ENCODE results near the gene SVIL. TPM values are rescaled to one million over a fixed set of nuclear protein-coding genes. Genes with fewer than 3 reads are reported as not detected.
"Not testable (repeated sequence)": the region's sequence is repeated elsewhere in the genome, so short reads cannot be mapped to it uniquely, and the experiment has no call there.

SVIL gene
- total and polyA plus RNA-seq, 7 donors = 8.3 to 1,443 (median 637) TPM

- Histone ChIP-seq H3K4me3 (no peak overlapping the region), H3K27ac (peak overlapping the region in 2 of 4 donors; percentile 62 to 90), H3K27me3 (no peaks in the 10 kb centered on the region), H3K4me1 (peaks cover 0 to 84% (median 73%) of the 10 kb centered on the region in 4 donors), H3K9me3 (no peaks in the 10 kb centered on the region), H3K36me3 (peaks cover 0 to 15% (median 4%) of the 10 kb centered on the region in 4 donors)
- no peak for TF ChIP-seq POLR2A (IDR thresholded peaks at IDR 0.05)
- TF ChIP-seq EP300 (IDR thresholded peaks at IDR 0.05) = no peak
- peak in 1 of 4 donors; percentile 4 for TF ChIP-seq POLR2AphosphoS5 (IDR thresholded peaks at IDR 0.05)
- no peak for TF ChIP-seq CTCF (IDR thresholded peaks at IDR 0.05)
- WGBS, 2 donors = 87 to 96% methylated on average over 6 of the region's 6 CpGs
- intact Hi-C loops (cut with DNase I) = no loop called here
- peak; percentile 44 for DNase-seq
Measured at GRCh38 chr10:29613196-29613595, 21.6 kb downstream of the SVIL start.

DNA sequence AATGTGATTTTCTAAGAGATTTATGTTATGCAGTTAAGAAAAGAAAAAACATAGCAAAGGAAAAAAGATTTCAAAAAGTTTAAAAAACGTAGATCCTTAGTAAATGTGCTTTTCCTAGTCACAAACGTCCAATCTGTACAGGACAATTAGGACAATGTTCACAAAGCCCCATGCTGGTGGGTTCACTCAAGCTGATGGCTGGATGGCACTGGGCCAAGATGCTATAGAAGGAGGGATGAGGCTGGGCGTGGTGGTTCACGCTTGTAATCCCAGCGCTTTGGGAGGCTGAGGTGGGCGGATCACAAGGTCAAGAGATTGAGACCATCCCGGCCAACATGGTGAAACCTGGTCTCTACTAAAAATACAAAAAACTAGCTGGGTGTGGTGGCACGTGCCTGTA is 22.1 kb downstream of the SVIL start:
- intact Hi-C loops (cut with DNase I) = no loop called here
- H3K27ac ChIP-seq = peak overlapping the region; percentile 39 to 90 (median 60)
- H3K9me3 ChIP-seq = no peaks in the 10 kb centered on the region
- H3K27me3 ChIP-seq = no peaks in the 10 kb centered on the region
- peak; percentile 63 for DNase-seq
- 78 to 89% methylated on average over 8 of the region's 8 CpGs for WGBS, 2 donors
- peaks cover 0 to 84% (median 73%) of the 10 kb centered on the region in 4 donors for H3K4me1 ChIP-seq
- H3K36me3 ChIP-seq = peaks cover 0 to 16% (median 6%) of the 10 kb centered on the region in 4 donors
- H3K4me3 ChIP-seq = no peak overlapping the region
- TF ChIP-seq CTCF (IDR thresholded peaks at IDR 0.05) = no peak
- no peak for TF ChIP-seq EP300 (IDR thresholded peaks at IDR 0.05)
- TF ChIP-seq POLR2AphosphoS5 (IDR thresholded peaks at IDR 0.05) = peak in 2 of 4 donors; percentile 9 to 45

- Histone ChIP-seq H3K27me3 (no peaks in the 10 kb centered on the region), H3K36me3 (peaks cover 0 to 16% (median 6%) of the 10 kb centered on the region in 4 donors), H3K4me1 (peaks cover 0 to 84% (median 77%) of the 10 kb centered on the region in 4 donors), H3K9me3 (no peaks in the 10 kb centered on the region), H3K4me3 (no peak overlapping the region), H3K27ac (peak overlapping the region; percentile 39 to 90 (median 60))
- intact Hi-C loops (cut with DNase I) = no loop called here
- 89 to 92% methylated on average over 6 of the region's 6 CpGs for WGBS, 2 donors
- DNase-seq = peak; percentile 14
- TF ChIP-seq CTCF (IDR thresholded peaks at IDR 0.05) (no peak), EP300 (IDR thresholded peaks at IDR 0.05) (no peak), POLR2A (IDR thresholded peaks at IDR 0.05) (no peak), POLR2AphosphoS5 (IDR thresholded peaks at IDR 0.05) (no peak)
Measured at GRCh38 chr10:29611781-29612381, 22.9 kb downstream of the SVIL start.

GRCh38 chr10:29610876-29611647 is 23.7 kb downstream of the SVIL start:
- H3K27ac ChIP-seq = peak overlapping the region; percentile 39 to 90 (median 60)
- no peaks in the 10 kb centered on the region for H3K9me3 ChIP-seq
- 95 to 96% methylated on average over 10 of the region's 10 CpGs for WGBS, 2 donors
- no peak for TF ChIP-seq POLR2A (IDR thresholded peaks at IDR 0.05)
- TF ChIP-seq CTCF (IDR thresholded peaks at IDR 0.05) = no peak
- no peak overlapping the region for H3K4me3 ChIP-seq
- peak; percentile 37 for DNase-seq
- H3K36me3 ChIP-seq = peaks cover 0 to 16% (median 6%) of the 10 kb centered on the region in 4 donors
- H3K27me3 ChIP-seq = no peaks in the 10 kb centered on the region
- intact Hi-C loops (cut with DNase I) = no loop called here
- peaks cover 0 to 84% (median 77%) of the 10 kb centered on the region in 4 donors for H3K4me1 ChIP-seq

- DNase-seq; H3K27me3 ChIP-seq; H3K9me3 ChIP-seq; H3K4me3 ChIP-seq; intact Hi-C loops (cut with DNase I): not testable (repeated sequence)
- Histone ChIP-seq H3K36me3 (peaks cover 0 to 16% (median 6%) of the 10 kb centered on the region in 4 donors), H3K27ac (peak overlapping the region; percentile 38 to 90 (median 60)), H3K4me1 (peaks cover 0 to 84% (median 72%) of the 10 kb centered on the region in 4 donors)
- 95 to 96% methylated on average over 3 of the region's 3 CpGs for WGBS, 2 donors
Measured at GRCh38 chr10:29610331-29610730, 24.4 kb downstream of the SVIL start.
